Memory B cell (primary cell): Measurements from ENCODE around the gene CSTPP1.
"Not testable (repeated sequence)": the region's sequence is repeated elsewhere in the genome, so short reads cannot be mapped to it uniquely, and the experiment has no call there.

ENCODE experiments used
- ATAC-seq: fragments of 150-1000 bp; cut with Tn5 transposase; 2 replicates; pipeline ENCODE4 v1.10.0; 2021; ENCODE audit warnings: low read depth, mild to moderate bottlenecking, moderate library complexity
- DNase-seq, 2 donors: peaks; one replicate each; pipeline ENCODE4 v3.0.0; 2022; ENCODE audit warnings: low spot score in 2 of 2
- H3K27ac Mint-ChIP-seq: one replicate; pipeline ENCODE4 v1.8.0; 2022; ENCODE audit warnings: mild to moderate bottlenecking, moderate library complexity, mixed read lengths
- H3K27me3 Mint-ChIP-seq: one replicate; pipeline ENCODE4 v1.8.0; 2022; ENCODE audit warnings: mixed read lengths
- H3K36me3 Mint-ChIP-seq: one replicate; pipeline ENCODE4 v1.8.0; 2022; ENCODE audit warnings: mild to moderate bottlenecking, mixed read lengths
- H3K4me1 Mint-ChIP-seq: one replicate; pipeline ENCODE4 v1.8.0; 2022; ENCODE audit warnings: mixed read lengths
- H3K4me3 Mint-ChIP-seq: one replicate; pipeline ENCODE4 v1.8.0; 2022; ENCODE audit warnings: mild to moderate bottlenecking, moderate library complexity, mixed read lengths
- H3K9me3 Mint-ChIP-seq: one replicate; pipeline ENCODE4 v1.8.0; 2022; ENCODE audit warnings: mixed read lengths

The CSTPP1 gene

DNA sequence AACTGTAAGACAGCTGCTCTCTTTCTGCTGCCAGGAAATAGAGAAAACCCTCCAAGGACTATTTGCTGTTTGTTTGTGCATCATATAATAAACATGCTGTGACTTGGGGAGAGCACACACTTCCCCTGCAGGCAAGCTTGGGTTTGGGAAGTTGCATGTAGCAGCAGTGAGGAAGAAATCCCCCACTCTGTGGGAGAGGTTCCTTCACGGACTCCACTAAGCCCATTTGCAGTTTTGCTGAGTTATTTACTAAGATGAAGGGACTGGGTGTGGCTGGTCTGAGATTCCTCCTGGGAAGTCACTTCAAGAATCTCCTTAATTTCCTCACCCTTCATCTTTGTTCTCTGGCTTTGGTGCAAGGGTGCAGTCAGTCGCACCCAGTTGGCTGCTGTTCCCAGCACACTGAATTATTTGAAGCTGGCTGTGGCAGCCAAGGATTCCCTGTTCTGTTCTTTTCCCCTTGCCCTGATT, 135.3 kb downstream of the CSTPP1 start:
- H3K4me1 Mint-ChIP-seq: no peaks in the 10 kb centered on the region
- no peak for DNase-seq
- H3K36me3 Mint-ChIP-seq: peaks cover 3% of the 10 kb centered on the region
- no peaks in the 10 kb centered on the region for H3K9me3 Mint-ChIP-seq
- no peak overlapping the region for H3K27ac Mint-ChIP-seq
- no peak overlapping the region for H3K4me3 Mint-ChIP-seq
- no peak for ATAC-seq
- H3K27me3 Mint-ChIP-seq: no peaks in the 10 kb centered on the region

DNA sequence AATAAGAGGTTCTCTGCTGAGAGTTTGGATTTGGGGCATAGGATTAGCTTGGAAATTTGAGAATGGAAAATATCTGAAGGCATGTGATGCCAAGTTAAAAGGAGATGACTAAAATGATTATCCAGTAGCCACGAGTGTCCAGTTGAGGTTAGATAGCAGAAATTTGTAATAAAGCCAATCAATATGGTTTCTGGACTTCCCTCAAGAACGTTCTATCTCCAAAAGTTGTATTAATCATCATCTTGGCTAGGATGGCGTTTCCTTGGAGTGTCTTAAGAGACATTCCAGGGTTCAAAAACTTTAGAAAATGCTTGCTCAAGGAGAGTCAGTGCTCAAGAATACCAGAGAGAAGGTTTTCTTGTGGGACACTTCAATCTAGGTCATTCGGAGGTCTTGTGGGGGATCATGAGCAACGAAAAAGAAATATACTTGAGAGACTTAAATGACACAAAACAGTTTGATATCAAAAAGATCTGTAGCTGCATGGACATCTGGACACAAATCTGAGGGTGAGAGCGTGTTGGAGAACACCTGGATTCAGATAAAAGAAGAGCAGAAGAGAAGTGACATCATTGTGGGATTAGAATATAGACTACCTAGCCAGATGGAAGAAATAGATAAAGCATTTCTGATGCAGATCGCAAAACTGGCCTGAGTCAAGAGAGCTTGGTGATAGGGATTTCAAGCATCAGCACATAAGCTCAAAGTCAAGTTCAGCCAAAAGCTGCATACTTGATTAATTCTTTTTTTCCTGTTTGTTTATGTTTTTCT, 142.4 kb downstream of the CSTPP1 start:
- peaks cover 8% of the 10 kb centered on the region for H3K36me3 Mint-ChIP-seq
- no peak for DNase-seq
- H3K27me3 Mint-ChIP-seq: no peaks in the 10 kb centered on the region
- H3K27ac Mint-ChIP-seq: no peak overlapping the region
- no peak overlapping the region for H3K4me3 Mint-ChIP-seq
- no peaks in the 10 kb centered on the region for H3K4me1 Mint-ChIP-seq
- ATAC-seq: no peak
- H3K9me3 Mint-ChIP-seq: no peaks in the 10 kb centered on the region

DNA sequence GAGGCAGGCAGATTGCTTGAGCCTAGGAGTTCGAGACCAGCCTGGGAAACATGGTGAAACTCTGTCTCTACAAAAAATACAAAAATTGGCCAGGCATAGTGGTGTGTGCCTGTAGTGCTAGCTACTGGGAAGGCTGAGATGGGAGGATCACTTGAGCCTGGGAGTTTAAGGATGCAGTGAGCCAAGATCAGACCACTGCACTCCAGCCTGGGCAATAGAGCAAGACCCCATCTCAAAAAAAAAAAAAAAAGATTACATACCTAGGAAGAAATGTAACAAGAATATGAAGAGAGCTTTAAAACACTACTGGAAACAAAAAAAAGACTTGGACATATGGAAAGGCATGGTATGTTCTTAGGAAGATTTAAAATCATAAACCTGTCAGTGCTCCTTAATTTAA, 144.2 kb downstream of the CSTPP1 start:
- not testable (repeated sequence) for H3K4me1 Mint-ChIP-seq, H3K4me3 Mint-ChIP-seq

DNA sequence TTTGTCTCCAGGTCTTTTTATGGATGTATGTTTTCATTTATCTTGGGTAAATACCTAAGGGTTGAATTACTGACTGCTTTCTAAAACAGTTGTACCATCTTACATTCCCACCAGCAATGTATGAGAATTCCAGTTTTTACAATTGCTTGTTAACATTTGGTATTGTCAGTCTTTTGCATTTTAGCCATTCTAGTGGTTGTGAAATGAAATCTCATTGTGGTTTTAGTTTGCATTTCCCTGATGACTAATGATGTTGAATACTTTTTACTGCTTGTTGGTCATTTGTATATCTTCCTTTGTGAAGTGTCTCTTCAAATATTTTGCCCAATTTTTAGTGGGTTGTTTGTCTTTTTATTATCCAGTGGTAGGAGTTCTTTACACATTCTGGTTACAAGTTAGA, 147.4 kb downstream of the CSTPP1 start:
- Mint-ChIP-seq H3K9me3 (no peaks in the 10 kb centered on the region), H3K36me3 (peaks cover 4% of the 10 kb centered on the region), H3K27me3 (no peaks in the 10 kb centered on the region), H3K4me1 (no peaks in the 10 kb centered on the region), H3K4me3 (no peak overlapping the region), H3K27ac (no peak overlapping the region)
- ATAC-seq (no peak), DNase-seq (no peak)

More for the DNA sequence above, 144.2 kb downstream of the CSTPP1 start:
- ATAC-seq, DNase-seq, H3K27me3 Mint-ChIP-seq, H3K9me3 Mint-ChIP-seq, H3K27ac Mint-ChIP-seq, H3K36me3 Mint-ChIP-seq: not testable (repeated sequence)

DNA sequence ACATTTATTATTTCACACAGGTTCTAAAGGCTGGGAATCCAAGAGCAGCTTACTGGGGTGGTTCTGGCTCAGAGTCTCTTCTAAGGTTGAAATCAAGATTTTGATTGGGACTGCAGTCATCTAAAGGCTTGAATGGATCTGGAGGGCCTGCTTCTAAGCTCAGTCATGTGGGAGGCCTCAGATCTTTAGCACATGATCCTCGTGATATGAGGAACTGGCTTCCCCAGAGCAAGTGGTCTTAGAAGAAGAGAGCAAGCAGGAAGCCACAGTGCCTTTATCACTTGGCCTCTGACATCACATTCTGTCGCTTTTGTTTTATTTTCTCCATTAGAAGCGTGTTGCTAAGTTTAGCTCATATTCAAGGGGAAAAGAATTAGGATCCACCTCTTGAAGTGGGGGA, 151.2 kb downstream of the CSTPP1 start:
- H3K4me1 Mint-ChIP-seq: no peaks in the 10 kb centered on the region
- H3K27me3 Mint-ChIP-seq: no peaks in the 10 kb centered on the region
- H3K4me3 Mint-ChIP-seq: no peak overlapping the region
- no peaks in the 10 kb centered on the region for H3K9me3 Mint-ChIP-seq
- no peak for DNase-seq
- peaks cover 4% of the 10 kb centered on the region for H3K36me3 Mint-ChIP-seq
- ATAC-seq: no peak
- H3K27ac Mint-ChIP-seq: no peak overlapping the region

GRCh38 chr11:47093541-47093940, 157.0 kb downstream of the CSTPP1 start:
- no peak for ATAC-seq
- H3K4me3 Mint-ChIP-seq: no peak overlapping the region
- DNase-seq: no peak
- peak overlapping the region; percentile 3 for H3K27ac Mint-ChIP-seq
- no peaks in the 10 kb centered on the region for H3K9me3 Mint-ChIP-seq
- H3K4me1 Mint-ChIP-seq: no peaks in the 10 kb centered on the region
- H3K36me3 Mint-ChIP-seq: peaks cover 2% of the 10 kb centered on the region
- H3K27me3 Mint-ChIP-seq: no peaks in the 10 kb centered on the region

DNA sequence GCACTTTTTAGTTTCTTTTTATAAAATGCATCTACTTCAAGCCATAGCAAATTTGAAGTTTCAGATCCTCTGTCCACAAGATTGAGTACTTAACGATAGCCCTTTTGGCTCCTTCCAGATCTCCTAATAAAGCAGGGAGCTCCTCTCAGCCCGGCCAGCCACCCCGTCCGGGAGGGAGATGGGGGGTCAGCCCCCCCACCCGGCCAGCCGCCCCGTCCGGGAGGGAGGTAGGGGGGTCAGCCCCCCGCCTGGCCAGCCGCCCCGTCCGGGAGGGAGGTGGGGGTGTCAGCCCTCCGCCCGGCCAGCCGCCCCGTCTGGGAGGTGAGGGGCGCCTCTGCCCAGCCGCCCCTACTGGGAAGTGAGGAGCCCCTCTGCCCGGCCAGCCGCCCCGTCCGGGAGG, 160.3 kb downstream of the CSTPP1 start:
- H3K4me3 Mint-ChIP-seq, H3K9me3 Mint-ChIP-seq, H3K27ac Mint-ChIP-seq, DNase-seq, H3K27me3 Mint-ChIP-seq, ATAC-seq, H3K36me3 Mint-ChIP-seq, H3K4me1 Mint-ChIP-seq: not testable (repeated sequence)

- not testable (repeated sequence) for H3K9me3 Mint-ChIP-seq, ATAC-seq, H3K27ac Mint-ChIP-seq, H3K4me1 Mint-ChIP-seq, H3K4me3 Mint-ChIP-seq, H3K36me3 Mint-ChIP-seq, H3K27me3 Mint-ChIP-seq, DNase-seq
These were observed 161.7 kb downstream of the CSTPP1 start for GRCh38 chr11:47098223-47098622.

- no peaks in the 10 kb centered on the region for H3K4me1 Mint-ChIP-seq
- H3K36me3 Mint-ChIP-seq: no peaks in the 10 kb centered on the region
- H3K4me3 Mint-ChIP-seq: no peak overlapping the region
- H3K27ac Mint-ChIP-seq: no peak overlapping the region
- no peak for DNase-seq
- no peaks in the 10 kb centered on the region for H3K27me3 Mint-ChIP-seq
- ATAC-seq: no peak
- H3K9me3 Mint-ChIP-seq: no peaks in the 10 kb centered on the region
These were observed 162.8 kb downstream of the CSTPP1 start for GRCh38 chr11:47099214-47099917.

- Mint-ChIP-seq H3K27me3 (no peaks in the 10 kb centered on the region), H3K4me1 (no peaks in the 10 kb centered on the region), H3K4me3 (no peak overlapping the region)
These were observed 163.4 kb downstream of the CSTPP1 start for GRCh38 chr11:47099918-47100315.

DNA sequence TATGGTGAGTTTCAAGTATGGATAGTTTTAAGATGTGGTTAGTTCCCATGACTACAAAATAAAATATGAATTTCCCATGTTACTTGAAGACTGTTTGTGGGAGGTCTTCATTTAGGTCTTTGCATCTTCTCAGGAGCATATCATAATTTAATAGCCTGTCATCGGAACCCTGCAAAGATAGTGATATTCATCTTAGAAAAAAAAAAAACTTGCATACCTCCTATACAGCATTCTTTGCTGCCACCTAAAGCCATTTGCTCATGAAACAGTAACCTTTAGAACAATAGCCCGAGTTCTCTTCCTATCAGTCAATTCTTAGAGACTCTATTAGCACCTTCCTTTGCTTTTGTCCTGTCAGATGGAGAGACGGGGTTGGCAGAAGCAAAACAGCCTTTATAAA, 164.8 kb downstream of the CSTPP1 start:
- Mint-ChIP-seq H3K4me1 (no peaks in the 10 kb centered on the region), H3K36me3 (no peaks in the 10 kb centered on the region), H3K4me3 (no peak overlapping the region), H3K27me3 (no peaks in the 10 kb centered on the region), H3K27ac (no peak overlapping the region), H3K9me3 (no peaks in the 10 kb centered on the region)
- DNase-seq (no peak), ATAC-seq (no peak)

More at GRCh38 chr11:47099918-47100315, 163.4 kb downstream of the CSTPP1 start:
- no peaks in the 10 kb centered on the region for H3K9me3 Mint-ChIP-seq
- no peak overlapping the region for H3K27ac Mint-ChIP-seq
- no peaks in the 10 kb centered on the region for H3K36me3 Mint-ChIP-seq
- ATAC-seq: no peak
- DNase-seq: no peak

GRCh38 chr11:47104261-47104950, 167.8 kb downstream of the CSTPP1 start:
- Mint-ChIP-seq H3K27me3 (no peaks in the 10 kb centered on the region), H3K4me3 (no peak overlapping the region), H3K4me1 (no peaks in the 10 kb centered on the region), H3K27ac (no peak overlapping the region), H3K36me3 (no peaks in the 10 kb centered on the region), H3K9me3 (no peaks in the 10 kb centered on the region)
- no peak for ATAC-seq
- no peak for DNase-seq

GRCh38 chr11:47105541-47105940, 169.0 kb downstream of the CSTPP1 start:
- ATAC-seq (no peak), DNase-seq (no peak)
- H3K36me3 Mint-ChIP-seq: no peaks in the 10 kb centered on the region
- no peaks in the 10 kb centered on the region for H3K27me3 Mint-ChIP-seq
- H3K4me3 Mint-ChIP-seq: no peak overlapping the region
- H3K27ac Mint-ChIP-seq: no peak overlapping the region
- H3K4me1 Mint-ChIP-seq: no peaks in the 10 kb centered on the region
- no peaks in the 10 kb centered on the region for H3K9me3 Mint-ChIP-seq

DNA sequence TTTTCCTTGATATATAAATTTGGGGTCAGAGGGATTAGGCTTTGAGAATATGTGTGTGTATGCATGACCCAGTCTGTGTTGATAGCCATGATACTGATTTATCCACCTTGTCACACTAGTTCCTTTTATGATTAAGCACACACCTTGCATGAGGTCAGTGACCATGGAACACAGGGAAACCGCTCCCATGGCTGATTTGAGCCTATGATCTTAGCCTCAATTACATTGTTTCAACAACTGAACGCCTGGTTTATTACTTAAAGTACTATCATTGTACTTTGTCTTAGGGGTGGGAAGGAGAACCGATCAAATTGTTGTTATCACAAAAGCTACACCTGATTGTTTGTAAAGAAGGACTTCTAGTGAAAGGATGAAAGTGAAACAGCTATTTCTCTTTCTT, 169.4 kb downstream of the CSTPP1 start:
- Mint-ChIP-seq H3K36me3 (no peaks in the 10 kb centered on the region), H3K9me3 (no peaks in the 10 kb centered on the region), H3K4me1 (peaks cover under 1% of the 10 kb centered on the region), H3K27me3 (no peaks in the 10 kb centered on the region), H3K27ac (no peak overlapping the region), H3K4me3 (no peak overlapping the region)
- ATAC-seq (no peak), DNase-seq (no peak)
